K562 (cell line): Measurements from ENCODE around the gene FUBP3. TPM values are rescaled to one million over a fixed set of nuclear protein-coding genes. Genes with fewer than 3 reads are reported as not detected.

Source experiments
- ATAC-seq: fragments of 200-7000 bp; cut with Tn5 transposase; 3 replicates; pipeline ENCODE4 v1.9.1; 2020; ENCODE audit warnings: moderate library complexity
- BruUV-seq: library from RNA; stranded (reverse); fragments of 400-500 nt; replicated peaks from 2 replicates; lab custom pipeline; 2021; lab: Mats Ljungman, UMichigan
- CTCF ChIA-PET: fragments of 300-600 bp; formaldehyde crosslinking; extraction: SDS; loops from one replicate; lab custom pipeline; 2021; ENCODE audit warnings: low intra/inter-chr PET ratio; lab: Yijun Ruan, JAX
- POLR2A ChIA-PET: fragments of 300-600, 350-650 bp; sonication (Branson Sonifier 250); formaldehyde crosslinking; extraction: SDS; loops from one replicate; lab custom pipeline; 2021; ENCODE audit warnings: antibody characterized with exemption, inconsistent platforms; lab: Yijun Ruan, JAX
- DNase-seq, 4 experiments: peaks; one replicate each; pipeline versions ENCODE4 v3.0.0 to v3.0.0-alpha.2; 2011 to 2018; ENCODE audit warnings: low spot score in 3 of 4, mixed read lengths in 3 of 4; ENCODE audit errors: extremely low read depth in 1 of 4
- FAIRE-seq: peaks from 2 replicates; lab custom pipeline; 2011; peaks lifted over from hg19 to GRCh38; lab: Jason Lieb, UNC
- H2AFZ ChIP-seq: 2 replicates; pipeline ENCODE4 v1.6.0; 2011; ENCODE audit warnings: low read depth, low read length, control low read depth, inconsistent platforms
- H3K27ac ChIP-seq: fragments of 200-600 bp; 3 replicates; pipeline ENCODE4 v1.8.0; 2011; ENCODE audit warnings: low read depth, mild to moderate bottlenecking, control low read depth, inconsistent platforms, low read length, moderate library complexity, mixed read lengths; ENCODE audit errors: extremely low read depth
- H3K27me3 ChIP-seq, 2 experiments: fragments of 300-600 bp in 1 of 2; 2 replicates in 1 of 2; 3 replicates in 1 of 2; pipeline versions ENCODE4 v1.6.0 to v1.8.0; 2011; ENCODE audit warnings: inconsistent platforms in 2 of 2, low read length in 2 of 2, mild to moderate bottlenecking in 1 of 2, mixed read lengths in 1 of 2, moderate library complexity in 1 of 2; ENCODE audit not compliant: control insufficient read depth in 2 of 2, insufficient read depth in 2 of 2
- H3K36me3 ChIP-seq: fragments of 300-600 bp; 3 replicates; pipeline ENCODE4 v1.8.0; 2011; ENCODE audit warnings: mild to moderate bottlenecking, low read length, inconsistent platforms; ENCODE audit not compliant: control insufficient read depth, insufficient read depth
- H3K4me1 ChIP-seq, 2 experiments: fragments of 200-600 bp in 1 of 2; replicated peaks in 1 of 2; 2 replicates in 1 of 2; 3 replicates in 1 of 2; pipeline versions ENCODE4 v1.5.1 to v1.8.0; 2011; ENCODE audit warnings: inconsistent platforms in 2 of 2, low read length in 2 of 2, mild to moderate bottlenecking in 1 of 2, mixed read lengths in 1 of 2, moderate library complexity in 1 of 2; ENCODE audit not compliant: control insufficient read depth in 2 of 2, insufficient read depth in 2 of 2
- H3K4me2 ChIP-seq: 2 replicates; pipeline ENCODE4 v1.6.1; 2011; ENCODE audit warnings: low read length, control low read depth, inconsistent platforms, mixed read lengths; ENCODE audit not compliant: insufficient read depth
- H3K4me3 ChIP-seq: fragments of 200-600 bp; sonication (generic), shearing (Covaris generic); 2 replicates; pipeline ENCODE4 v1.5.1; 2016; ENCODE audit warnings: control low read depth, inconsistent platforms
- H3K79me2 ChIP-seq: fragments of 200-600 bp; 3 replicates; pipeline ENCODE4 v1.8.0; 2011; ENCODE audit warnings: low read length, inconsistent platforms; ENCODE audit not compliant: control insufficient read depth, insufficient read depth
- H3K9ac ChIP-seq, 2 experiments: 2 replicates each; pipeline versions ENCODE4 v1.6.0 to v1.6.1; 2011; ENCODE audit warnings: low read depth in 2 of 2, low read length in 2 of 2, control low read depth in 1 of 2, inconsistent platforms in 1 of 2, mild to moderate bottlenecking in 1 of 2, mixed read lengths in 1 of 2; ENCODE audit not compliant: insufficient read depth in 1 of 2
- H3K9me1 ChIP-seq: one replicate; pipeline ENCODE4 v1.6.0; 2011; ENCODE audit warnings: inconsistent platforms, mild to moderate bottlenecking, low read length, moderate library complexity; ENCODE audit not compliant: control insufficient read depth, insufficient read depth
- H3K9me3 ChIP-seq: replicated peaks from 2 replicates; pipeline ENCODE4 v1.5.1; 2011; ENCODE audit warnings: low read depth, low read length, inconsistent platforms; ENCODE audit not compliant: control insufficient read depth, insufficient read depth
- H4K20me1 ChIP-seq: replicated peaks from 2 replicates; pipeline ENCODE4 v1.6.1; 2011; ENCODE audit warnings: low read length, inconsistent platforms, mixed read lengths; ENCODE audit not compliant: control insufficient read depth, insufficient read depth
- E2F6 ChIP-seq, 2 experiments: IDR thresholded peaks; 2 replicates each; pipeline ENCODE4 v1.6.1; 2011; ENCODE audit warnings: borderline replicate concordance in 1 of 2, control low read depth in 1 of 2, low read depth in 1 of 2, low read length in 1 of 2, mild to moderate bottlenecking in 1 of 2, mixed read lengths in 1 of 2, moderate library complexity in 1 of 2; ENCODE audit not compliant: insufficient read depth in 1 of 2, insufficient read length in 1 of 2, poor library complexity in 1 of 2, severe bottlenecking in 1 of 2; ENCODE audit errors: extremely low read depth in 1 of 2
- GABPB1 ChIP-seq: sonication (generic); formaldehyde crosslinking; IDR thresholded peaks from 2 replicates; pipeline ENCODE4 v1.8.0; 2022; ENCODE audit warnings: mild to moderate bottlenecking, missing genetic modification reagents
- MYNN ChIP-seq, 2 experiments: sonication (generic); formaldehyde crosslinking in 1 of 2; IDR thresholded peaks; 2 replicates each; pipeline versions ENCODE4 v1.5.0 to v1.6.1; 2016 to 2020; ENCODE audit warnings: antibody characterized with exemption in 1 of 2, missing genetic modification reagents in 1 of 2
- ZNF263 ChIP-seq: sonication (generic); formaldehyde crosslinking; IDR thresholded peaks from 2 replicates; pipeline ENCODE4 v1.8.0; 2022; ENCODE audit warnings: mild to moderate bottlenecking, missing genetic modification reagents, borderline replicate concordance
- ZNF707 ChIP-seq: fragments of 250-450 bp; sonication (Bioruptor Pico); conservative IDR thresholded peaks from 2 replicates; pipeline ENCODE4 v1.8.0; 2022; ENCODE audit warnings: inconsistent platforms, mild to moderate bottlenecking, moderate library complexity
- WGBS: fragments of 100-300 bp; shearing (Covaris generic); methylation state at CpG from one replicate; pipeline ENCODE4 v1.1.6; 2016; ENCODE audit warnings: low coverage, mixed read lengths; ENCODE audit not compliant: insufficient coverage; ENCODE audit errors: missing lambda C conversion rate; 5-methylcytosine and 5-hydroxymethylcytosine counted together
- in situ Hi-C: fragments of 300-500 bp; cut with MboI; formaldehyde crosslinking; loops from 4 replicates; pipeline ENCODE4 v1.15.0; 2018; ENCODE audit warnings: inconsistent platforms, mixed read lengths
- intact Hi-C: fragments of 100-400 bp; cut with micrococcal nuclease; formaldehyde crosslinking; loops from 2 replicates; pipeline ENCODE4 v1.14.2; 2022
- polyA plus RNA-seq, 8 experiments: library from polyadenylated mRNA; depleted of rRNA in 4 of 8; stranded (reverse) in 5 of 8; unstranded in 3 of 8; fragments of >200 nt; fragmentation: Nextera tagmentation in 2 of 8; fragmentation: Illumina TruSeq in 1 of 8; extraction: Ambion mirVana in 2 of 8; extraction: Trizol in 1 of 8; gene quantifications; 2 replicates each; pipeline versions ENCODE4 v1.2.1 to v1.2.3, GENCODE V29; 2011 to 2014; ENCODE audit warnings: inconsistent platforms in 1 of 8, missing spikeins in 1 of 8
- total RNA-seq, 7 experiments: library from RNA; depleted of rRNA in 6 of 7; stranded (reverse); fragments of >200 nt in 6 of 7; fragmentation: Illumina TruSeq in 2 of 7; extraction: Trizol in 2 of 7; gene quantifications; 2 replicates each; pipeline versions ENCODE4 v1.2.1 to v1.2.3, GENCODE V29; 2011 to 2021; ENCODE audit warnings: low replicate concordance in 1 of 7

The FUBP3 gene
- total and polyA plus RNA-seq, 9 of the 15 experiments (the other 6 are each of a cell fraction or from before 2014, with no cell fraction given), result 3.0 to 64.0 (median 48.1) TPM

DNA sequence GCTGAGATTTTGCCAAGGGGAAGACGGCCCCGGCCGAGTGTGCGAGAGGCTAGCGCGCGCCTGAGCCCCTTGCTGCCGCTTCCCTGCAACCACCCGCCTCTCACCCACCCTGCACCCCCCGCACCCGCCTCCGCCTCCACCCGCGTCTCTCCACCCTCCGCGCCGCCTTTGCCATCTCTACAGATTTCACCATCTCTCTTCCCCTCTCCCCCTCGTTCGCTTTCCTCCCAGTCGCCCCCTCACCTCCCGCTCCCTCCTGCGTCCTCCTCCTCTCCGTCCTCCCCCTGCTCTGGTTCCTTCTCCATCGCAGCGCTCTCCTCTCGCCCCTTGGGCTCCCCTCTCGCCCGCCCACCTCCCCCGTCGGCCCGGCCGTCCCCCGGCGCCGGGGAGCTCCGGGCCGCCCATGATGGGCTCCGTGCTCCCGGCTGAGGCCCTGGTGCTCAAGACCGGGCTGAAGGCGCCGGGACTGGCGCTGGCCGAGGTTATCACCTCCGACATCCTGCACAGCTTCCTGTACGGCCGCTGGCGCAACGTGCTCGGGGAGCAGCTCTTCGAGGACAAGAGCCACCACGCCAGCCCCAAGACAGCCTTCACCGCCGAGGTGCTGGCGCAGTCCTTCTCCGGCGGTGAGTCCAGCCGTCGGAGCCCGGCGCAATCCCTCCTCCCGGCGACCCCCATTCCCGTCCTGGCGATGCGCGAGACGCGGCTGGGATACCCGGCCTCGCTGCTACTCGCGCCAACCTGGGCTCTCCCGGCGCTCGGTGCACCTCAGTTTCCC lies 85.1 kb downstream of the FUBP3 start, which contains the start of gene PRDM12:
PRDM12 (plus strand) TSS at position 344 of the 778 bp plus-strand sequence; CDS start at position 404, 60 bp downstream.
- no peak within 1 kb of the TSS for H3K27ac ChIP-seq
- in situ Hi-C loops (no loop called here), intact Hi-C loops (no loop called here)
- no peaks in the 10 kb centered on the region for H3K9me3 ChIP-seq
- no peak within 1 kb of the TSS for H2AFZ ChIP-seq
- no TSS peak for BruUV-seq
- no peaks in the 10 kb centered on the region for H3K36me3 ChIP-seq
- 27% methylated on average over 44 of the region's 76 CpGs for WGBS
- TF ChIP-seq E2F6 (IDR thresholded peaks at IDR 0.05; ENCODE audit: borderline replicate concordance in 1 of 2, extremely low read depth in 1 of 2, insufficient read depth in 1 of 2, insufficient read length in 1 of 2, low read depth in 1 of 2, low read length in 1 of 2, poor library complexity in 1 of 2, severe bottlenecking in 1 of 2), result peak in 1 of 2 experiments; percentile 56
- no peak for TF ChIP-seq MYNN (IDR thresholded peaks at IDR 0.05)
- no peak for TF ChIP-seq MYNN (CRISPR knock-in tag; IDR thresholded peaks at IDR 0.05)
- TF ChIP-seq ZNF263 (CRISPR knock-in tag), result peak; percentile 82
- TF ChIP-seq GABPB1 (CRISPR knock-in tag), result no peak
- no peak for TF ChIP-seq ZNF707 (CRISPR knock-in tag)
- H4K20me1 ChIP-seq, result peaks cover 6% of the 10 kb centered on the region; the same call in 1 of the 2 replicates
- CTCF ChIA-PET, result no interaction called here
- no peaks in the 10 kb centered on the region for H3K9me1 ChIP-seq
- no peak within 1 kb of the TSS for H3K4me2 ChIP-seq
- FAIRE-seq (no peak), DNase-seq (no peak), ATAC-seq (no peak)
- POLR2A ChIA-PET, result interaction anchor here (0.6 kb wide), 1 partner anchor 8 kb away, joined by 5 read pairs; no protein-coding TSS in a partner anchor
- H3K79me2 ChIP-seq, result no peaks in the 10 kb centered on the region
- H3K27me3 ChIP-seq, result peaks cover 64 to 83% of the 10 kb centered on the region in 2 experiments
- H3K4me3 ChIP-seq, result no peak within 1 kb of the TSS
- peaks cover 0 to 64% of the 10 kb centered on the region in 2 experiments; a peak in 2 of 5 replicates for H3K4me1 ChIP-seq
- no peak within 1 kb of the TSS for H3K9ac ChIP-seq
